ENCODE data around the gene FRAT1. TPM values are rescaled to one million over a fixed set of nuclear protein-coding genes. Genes with fewer than 3 reads are reported as not detected.

FRAT1 gene
- total RNA-seq, 2 donors from 2014 or later: 3.0 to 6.5 TPM

GRCh38 chr10:97291357-97292096, 27.5 kb upstream of the FRAT1 start:
- TF ChIP-seq CTCF (IDR thresholded peaks at IDR 0.05) (no peak), POLR2A (IDR thresholded peaks at IDR 0.05) (no peak)
- Histone ChIP-seq H3K27me3 (no peaks in the 10 kb centered on the region), H3K36me3 (replicated peaks in 1 of 2; ENCODE audit: insufficient read depth in 1 of 2, low read depth in 2 of 2) (no peaks in the 10 kb centered on the region), H3K4me1 (peaks cover 6% of the 10 kb centered on the region), H3K4me3 (peak overlapping the region; percentile 51 to 71), H3K27ac (peak overlapping the region; percentile 83 to 96 (median 91)), H3K9me3 (no peaks in the 10 kb centered on the region)
- 45 to 48% methylated on average over 25 of the region's 25 CpGs for WGBS, 2 donors
- ATAC-seq (no peak), DNase-seq (no peak)
- intact Hi-C loops (cut with DNase I): no loop called here

GRCh38 chr10:97292097-97292861, 26.8 kb upstream of the FRAT1 start, which contains the start of gene ARHGAP19:
Gene ARHGAP19, minus strand, starts transcription at chr10:97292637. Its CDS starts 10 bp downstream, at chr10:97292627.
- peak within 1 kb of the TSS; percentile 83 to 96 (median 91) for H3K27ac ChIP-seq
- H3K9me3 ChIP-seq: no peaks in the 10 kb centered on the region
- peaks cover 8% of the 10 kb centered on the region for H3K4me1 ChIP-seq
- no peaks in the 10 kb centered on the region for H3K36me3 ChIP-seq (replicated peaks in 1 of 2; ENCODE audit: insufficient read depth in 1 of 2, low read depth in 2 of 2)
- ATAC-seq (peak; percentile 98), DNase-seq (peak; percentile 96 to 99 (median 96))
- no peaks in the 10 kb centered on the region for H3K27me3 ChIP-seq
- peak within 1 kb of the TSS; percentile 51 to 71 for H3K4me3 ChIP-seq
- 0 to 1% methylated on average over 24 to 55 of the region's 55 CpGs for WGBS, 2 donors
- TF ChIP-seq CTCF (IDR thresholded peaks at IDR 0.05) (peak in 2 of 7 experiments; percentile 13 to 29), POLR2A (IDR thresholded peaks at IDR 0.05) (peak; percentile 64 to 93 (median 87))
- intact Hi-C loops (cut with DNase I): no loop called here

GRCh38 chr10:97292862-97293198, 26.2 kb upstream of the FRAT1 start:
- H3K9me3 ChIP-seq: no peaks in the 10 kb centered on the region
- TF ChIP-seq POLR2A (IDR thresholded peaks at IDR 0.05) (no peak), CTCF (IDR thresholded peaks at IDR 0.05) (no peak)
- H3K36me3 ChIP-seq (replicated peaks in 1 of 2; ENCODE audit: insufficient read depth in 1 of 2, low read depth in 2 of 2): no peaks in the 10 kb centered on the region
- DNase-seq (no peak), ATAC-seq (no peak)
- no peaks in the 10 kb centered on the region for H3K27me3 ChIP-seq
- no peak overlapping the region for H3K27ac ChIP-seq
- peaks cover 13% of the 10 kb centered on the region for H3K4me1 ChIP-seq
- no peak overlapping the region for H3K4me3 ChIP-seq
- WGBS, 2 donors: 53 to 57% methylated on average over 3 of the region's 3 CpGs
- intact Hi-C loops (cut with DNase I): no loop called here

DNA sequence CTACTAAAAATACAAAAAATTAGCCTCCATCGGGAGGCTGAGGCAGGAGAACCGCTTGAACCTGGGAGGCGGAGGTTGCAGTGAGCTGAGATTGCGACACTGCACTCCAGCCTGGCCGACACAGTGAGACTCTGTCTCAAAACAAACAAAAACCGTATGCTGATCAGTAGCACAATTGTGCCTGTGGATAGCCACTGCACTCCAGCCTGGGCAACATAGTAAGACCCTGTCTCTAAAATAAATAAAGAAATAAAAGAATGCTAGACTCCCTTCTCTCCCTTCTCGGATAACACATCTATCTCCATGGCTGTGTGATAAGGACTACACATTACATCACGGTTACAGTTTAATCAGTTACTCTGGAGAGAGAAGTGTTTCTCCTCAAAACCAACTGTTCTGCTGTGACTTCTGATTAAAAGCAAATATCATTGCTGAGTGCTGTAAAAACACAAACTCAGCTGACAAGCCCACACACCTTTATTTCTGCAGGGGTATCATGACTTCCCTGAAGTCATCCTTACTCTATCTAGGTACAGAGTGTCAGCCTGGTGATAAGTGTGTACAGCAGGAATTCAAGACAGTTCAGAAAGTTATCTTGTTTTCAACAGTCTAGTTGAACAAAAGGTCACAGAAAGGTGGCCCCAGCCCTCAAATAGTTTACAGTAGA, 21.4 kb upstream of the FRAT1 start:
- intact Hi-C loops (cut with DNase I): no loop called here
- H3K4me3 ChIP-seq: no peak overlapping the region
- peaks cover 14% of the 10 kb centered on the region for H3K4me1 ChIP-seq
- no peak for TF ChIP-seq POLR2A (IDR thresholded peaks at IDR 0.05)
- no peak for TF ChIP-seq CTCF (IDR thresholded peaks at IDR 0.05)
- H3K27me3 ChIP-seq: no peaks in the 10 kb centered on the region
- no peaks in the 10 kb centered on the region for H3K36me3 ChIP-seq (replicated peaks in 1 of 2; ENCODE audit: insufficient read depth in 1 of 2, low read depth in 2 of 2)
- ATAC-seq (peak; percentile 71), DNase-seq (peak in 2 of 4 donors; percentile 20 to 44)
- peak overlapping the region; percentile 32 to 63 (median 58) for H3K27ac ChIP-seq
- no peaks in the 10 kb centered on the region for H3K9me3 ChIP-seq
- 27 to 32% methylated on average over 8 of the region's 8 CpGs for WGBS, 2 donors

Measured in body of pancreas (tissue), 4 donors.